CD4-positive, alpha-beta T cell (primary cell): ENCODE results near the gene PRLHR. TPM values are rescaled to one million over a fixed set of nuclear protein-coding genes. Genes with fewer than 3 reads are reported as not detected.

Experiments used
- ATAC-seq: fragments of 200-7000 bp; cut with Tn5 transposase; one replicate; pipeline ENCODE4 v1.10.0; 2022; ENCODE audit warnings: mild to moderate bottlenecking; ENCODE audit not compliant: poor library complexity
- CTCF ChIA-PET: fragments of 350-600 bp; sonication (Branson Sonifier 250); formaldehyde crosslinking; loops from one replicate; lab custom pipeline; 2021; ENCODE audit warnings: antibody characterized with exemption, inconsistent platforms; lab: Charles Lee
- POLR2A ChIA-PET: fragments of 350-600 bp; sonication (Branson Sonifier 250); formaldehyde crosslinking; loops from one replicate; lab custom pipeline; 2021; ENCODE audit warnings: antibody characterized with exemption, inconsistent platforms; lab: Charles Lee
- DNase-seq, 14 experiments: peaks; one replicate each; pipeline ENCODE4 v3.0.0-alpha.2; 2013 to 2020; ENCODE audit warnings: mixed read lengths in 2 of 14
- H3K27ac ChIP-seq, 2 donors: one replicate each; pipeline versions ENCODE4 v1.5.1 to v1.7.0; 2013; ENCODE audit warnings: low read length in 2 of 2, low read depth in 1 of 2, mild to moderate bottlenecking in 1 of 2
- H3K27me3 ChIP-seq, 2 experiments: 1 replicate in 1 of 2; 2 replicates in 1 of 2; pipeline versions ENCODE4 v1.6.1 to v1.7.0; 2013; ENCODE audit warnings: low read length in 2 of 2, control low read depth in 1 of 2, mild to moderate bottlenecking in 1 of 2, moderate library complexity in 1 of 2; ENCODE audit not compliant: insufficient read depth in 2 of 2, control insufficient read depth in 1 of 2
- H3K36me3 ChIP-seq: one replicate; pipeline ENCODE4 v1.6.1; 2013; ENCODE audit warnings: low read length, control low read depth; ENCODE audit not compliant: insufficient read depth
- H3K4me1 ChIP-seq: one replicate; pipeline ENCODE4 v1.6.1; 2013; ENCODE audit warnings: low read length, control low read depth; ENCODE audit not compliant: insufficient read depth
- H3K4me3 ChIP-seq: one replicate; pipeline ENCODE4 v1.5.1; 2013; ENCODE audit warnings: mild to moderate bottlenecking, low read length, moderate library complexity
- H3K9me3 ChIP-seq, 2 experiments: 1 replicate in 1 of 2; 2 replicates in 1 of 2; pipeline versions ENCODE4 v1.6.1 to v1.7.0; 2013; ENCODE audit warnings: low read length in 2 of 2, mild to moderate bottlenecking in 2 of 2, control low read depth in 1 of 2, moderate library complexity in 1 of 2; ENCODE audit not compliant: control insufficient read depth in 1 of 2, insufficient read depth in 1 of 2
- H3K27ac Mint-ChIP-seq: one replicate; pipeline ENCODE4 v1.8.0; 2020; ENCODE audit warnings: mixed read lengths
- H3K27me3 Mint-ChIP-seq: one replicate; pipeline ENCODE4 v1.8.0; 2021; ENCODE audit warnings: mixed read lengths
- H3K36me3 Mint-ChIP-seq: one replicate; pipeline ENCODE4 v1.8.0; 2021; ENCODE audit warnings: low read depth, mixed read lengths
- H3K4me1 Mint-ChIP-seq: one replicate; pipeline ENCODE4 v1.8.0; 2021; ENCODE audit warnings: low read depth, mixed read lengths
- H3K4me3 Mint-ChIP-seq: one replicate; pipeline ENCODE4 v1.8.0; 2020; ENCODE audit warnings: mild to moderate bottlenecking, mixed read lengths
- H3K9me3 Mint-ChIP-seq: one replicate; pipeline ENCODE4 v1.8.0; 2020; ENCODE audit warnings: mixed read lengths
- CTCF ChIP-seq: fragments of 200-600 bp; IDR thresholded peaks from one replicate; pipeline ENCODE4 v1.8.0; 2022; ENCODE audit warnings: antibody characterized with exemption, mild to moderate bottlenecking
- intact Hi-C, 2 experiments: fragments of 100-400 bp; cut with DNase I in 1 of 2; cut with micrococcal nuclease in 1 of 2; formaldehyde crosslinking; loops; one replicate each; pipeline versions ENCODE4 v1.15.1 to v1.9.0; 2023 to 2025; cut with DNase I, micrococcal nuclease
- total RNA-seq, 174 experiments: library from RNA in 2 of 174; stranded (reverse) in 2 of 174; gene quantifications; one replicate each; pipeline ENCODE4 v1.2.3 and lab custom pipeline; 2021 to 2026

The PRLHR gene
- total RNA-seq, 2 experiments from 2014 or later, result not detected

GRCh38 chr10:118581340-118581739 is 14.1 kb downstream of the PRLHR start:
- POLR2A ChIA-PET, result interaction anchor here (1.0 kb wide), 1 partner anchor 9 kb away, joined by 3 read pairs; no protein-coding TSS in a partner anchor
- CTCF ChIA-PET, result no interaction called here
- Mint-ChIP-seq H3K27ac (no peak overlapping the region), H3K9me3 (no peaks in the 10 kb centered on the region), H3K4me1 (no peaks in the 10 kb centered on the region), H3K36me3 (no peaks in the 10 kb centered on the region), H3K27me3 (no peaks in the 10 kb centered on the region), H3K4me3 (no peak overlapping the region)
- no peak overlapping the region for H3K27ac ChIP-seq
- no peaks in the 10 kb centered on the region for H3K36me3 ChIP-seq
- ATAC-seq, result no peak
- intact Hi-C loops, result no loop called here
- no peaks in the 10 kb centered on the region for H3K9me3 ChIP-seq
- no peak for TF ChIP-seq CTCF
- H3K27me3 ChIP-seq, result no peaks in the 10 kb centered on the region
- DNase-seq, result no peak
- no peaks in the 10 kb centered on the region for H3K4me1 ChIP-seq
- H3K4me3 ChIP-seq, result no peak overlapping the region

- no peak for TF ChIP-seq CTCF
- ChIA-PET CTCF (interaction anchor here (1.5 kb wide), 1 partner anchor 21 kb away, joined by 3 read pairs; no protein-coding TSS in a partner anchor), POLR2A (interaction anchor here (1.0 kb wide), 1 partner anchor 10 kb away, joined by 3 read pairs; no protein-coding TSS in a partner anchor)
- no peaks in the 10 kb centered on the region for H3K4me1 Mint-ChIP-seq
- Histone ChIP-seq H3K27me3 (no peaks in the 10 kb centered on the region), H3K4me3 (no peak overlapping the region), H3K4me1 (no peaks in the 10 kb centered on the region), H3K36me3 (no peaks in the 10 kb centered on the region), H3K9me3 (no peaks in the 10 kb centered on the region), H3K27ac (no peak overlapping the region)
- no peak for DNase-seq
- no peaks in the 10 kb centered on the region for H3K36me3 Mint-ChIP-seq
- intact Hi-C loops, result no loop called here
- H3K9me3 Mint-ChIP-seq, result no peaks in the 10 kb centered on the region
- H3K4me3 Mint-ChIP-seq, result no peak overlapping the region
- no peak overlapping the region for H3K27ac Mint-ChIP-seq
- no peak for ATAC-seq
- no peaks in the 10 kb centered on the region for H3K27me3 Mint-ChIP-seq
Observed at GRCh38 chr10:118580702-118581101, 14.7 kb downstream of the PRLHR start.

GRCh38 chr10:118573512-118573911 is 21.9 kb downstream of the PRLHR start:
- no peak overlapping the region for H3K4me3 Mint-ChIP-seq
- DNase-seq (no peak), ATAC-seq (no peak)
- H3K9me3 ChIP-seq, result no peaks in the 10 kb centered on the region
- no peak overlapping the region for H3K4me3 ChIP-seq
- no peaks in the 10 kb centered on the region for H3K9me3 Mint-ChIP-seq
- no peaks in the 10 kb centered on the region for H3K36me3 Mint-ChIP-seq
- CTCF ChIA-PET, result no interaction called here
- peaks cover 10% of the 10 kb centered on the region for H3K4me1 Mint-ChIP-seq
- no peaks in the 10 kb centered on the region for H3K27me3 Mint-ChIP-seq
- H3K4me1 ChIP-seq, result peaks cover 5% of the 10 kb centered on the region
- no peak overlapping the region for H3K27ac Mint-ChIP-seq
- no peaks in the 10 kb centered on the region for H3K27me3 ChIP-seq
- intact Hi-C loops, result no loop called here
- H3K36me3 ChIP-seq, result no peaks in the 10 kb centered on the region
- no peak for TF ChIP-seq CTCF
- POLR2A ChIA-PET, result no interaction called here
- no peak overlapping the region for H3K27ac ChIP-seq
